ENCODE data around the gene P2RX6. TPM values are rescaled to one million over a fixed set of nuclear protein-coding genes. Genes with fewer than 3 reads are reported as not detected.

Gene P2RX6
- total and polyA plus RNA-seq, 7 experiments from 2014 or later = 0.15 to 1.7 (median 0.65) TPM; not detected in 1

- Histone ChIP-seq H3K4me3 (ENCODE audit: low read length) (no peak overlapping the region), H3K27me3 (ENCODE audit: control insufficient read depth in 2 of 2, insufficient read depth in 2 of 2, low read length in 2 of 2) (no peaks in the 10 kb centered on the region), H3K36me3 (ENCODE audit: control insufficient read depth in 2 of 3, insufficient read depth in 3 of 3, low read length in 3 of 3) (peaks cover 0 to 86% (median 10%) of the 10 kb centered on the region in 3 experiments), H3K27ac (ENCODE audit: low read depth, low read length) (no peak overlapping the region), H3K4me1 (ENCODE audit: control insufficient read depth in 2 of 2, insufficient read depth in 2 of 2, low read length in 2 of 2) (peaks cover 12 to 14% of the 10 kb centered on the region in 2 donors), H3K9me3 (ENCODE audit: control insufficient read depth in 2 of 3, low read length in 3 of 3) (no peaks in the 10 kb centered on the region)
- Mint-ChIP-seq H3K27me3 (no peaks in the 10 kb centered on the region), H3K36me3 (peaks cover 0 to 4% (median 2%) of the 10 kb centered on the region in 5 donors), H3K27ac (peak overlapping the region in 4 of 9 donors; percentile 14 to 50 (median 30)), H3K9me3 (peaks cover 0 to 4% (median 0%) of the 10 kb centered on the region in 11 donors), H3K4me3 (no peak overlapping the region), H3K4me1 (peaks cover 7 to 25% (median 11%) of the 10 kb centered on the region in 7 donors)
- ChIA-PET POLR2A (interaction anchor here (1.0 kb wide), 1 partner anchor 14 kb away, joined by 3 read pairs; the partner anchor contains the start of gene LZTR1), CTCF (no interaction called here)
- intact Hi-C loops (cut with micrococcal nuclease) = no loop called here
- no peak for ATAC-seq
- DNase-seq = no peak
Measured at GRCh38 chr22:20996598-20997535, 18.1 kb upstream of the P2RX6 start.

DNA sequence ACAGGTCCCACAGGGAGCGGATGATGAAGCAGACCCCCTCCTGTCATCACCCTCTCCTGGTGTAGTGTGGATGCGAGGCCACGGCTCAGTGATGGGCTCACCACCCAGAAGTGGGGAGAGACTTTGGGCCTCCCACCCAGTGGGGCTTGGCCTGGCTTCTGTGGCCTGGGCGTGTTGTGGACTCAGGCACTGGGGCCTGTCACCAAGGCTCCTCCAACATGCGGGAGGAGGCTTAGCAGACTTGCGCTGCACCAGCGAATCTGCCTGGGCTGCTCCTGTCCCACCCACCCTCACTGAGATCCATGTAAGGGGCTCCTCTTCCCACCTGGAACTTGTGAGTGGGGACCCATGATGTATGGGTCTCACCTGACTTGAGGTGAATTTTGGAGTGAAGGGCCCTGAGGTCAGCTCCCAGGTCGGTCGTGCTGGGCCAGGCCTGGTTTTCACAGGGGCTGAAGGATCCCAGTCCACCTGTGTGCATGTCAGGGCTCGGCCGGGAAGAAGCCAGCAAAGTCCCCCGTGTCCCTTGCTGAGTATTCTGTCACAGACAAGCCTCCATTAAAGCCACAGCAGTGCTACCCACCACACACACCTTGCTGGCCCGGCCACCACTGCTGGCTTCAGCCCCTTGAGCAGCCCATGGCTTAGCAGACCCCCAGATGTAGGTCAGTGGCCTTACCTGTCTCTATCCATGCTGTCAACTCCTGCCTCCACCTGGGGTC, 17.3 kb upstream of the P2RX6 start:
- Mint-ChIP-seq H3K4me3 (no peak overlapping the region), H3K27me3 (no peaks in the 10 kb centered on the region), H3K4me1 (peaks cover 9 to 26% (median 11%) of the 10 kb centered on the region in 7 donors), H3K9me3 (peaks cover 0 to 4% (median 0%) of the 10 kb centered on the region in 11 donors), H3K27ac (peak overlapping the region in 1 of 9 donors; percentile 72), H3K36me3 (peaks cover 0 to 4% (median 2%) of the 10 kb centered on the region in 5 donors)
- Histone ChIP-seq H3K4me3 (ENCODE audit: low read length) (no peak overlapping the region), H3K36me3 (ENCODE audit: control insufficient read depth in 2 of 3, insufficient read depth in 3 of 3, low read length in 3 of 3) (peaks cover 0 to 78% (median 3%) of the 10 kb centered on the region in 3 experiments), H3K27me3 (ENCODE audit: control insufficient read depth in 2 of 2, insufficient read depth in 2 of 2, low read length in 2 of 2) (no peaks in the 10 kb centered on the region), H3K4me1 (ENCODE audit: control insufficient read depth in 2 of 2, insufficient read depth in 2 of 2, low read length in 2 of 2) (peaks cover 14% of the 10 kb centered on the region in 2 donors), H3K27ac (ENCODE audit: low read depth, low read length) (no peak overlapping the region), H3K9me3 (ENCODE audit: control insufficient read depth in 2 of 3, low read length in 3 of 3) (no peaks in the 10 kb centered on the region)
- CTCF ChIA-PET = no interaction called here
- intact Hi-C loops (cut with micrococcal nuclease) = no loop called here
- DNase-seq (no peak), ATAC-seq (no peak)
- POLR2A ChIA-PET = interaction anchor here (1.0 kb wide), 1 partner anchor 15 kb away, joined by 3 read pairs; the partner anchor contains the start of gene LZTR1

- intact Hi-C loops (cut with micrococcal nuclease) = no loop called here
- Histone ChIP-seq H3K4me3 (ENCODE audit: low read length) (no peak overlapping the region), H3K36me3 (ENCODE audit: control insufficient read depth in 2 of 3, insufficient read depth in 3 of 3, low read length in 3 of 3) (peaks cover 0 to 68% (median 3%) of the 10 kb centered on the region in 3 experiments), H3K27ac (ENCODE audit: low read depth, low read length) (peak overlapping the region; percentile 17), H3K9me3 (ENCODE audit: control insufficient read depth in 2 of 3, low read length in 3 of 3) (no peaks in the 10 kb centered on the region), H3K4me1 (ENCODE audit: control insufficient read depth in 2 of 2, insufficient read depth in 2 of 2, low read length in 2 of 2) (peaks cover 24% of the 10 kb centered on the region in 2 donors), H3K27me3 (ENCODE audit: control insufficient read depth in 2 of 2, insufficient read depth in 2 of 2, low read length in 2 of 2) (no peaks in the 10 kb centered on the region)
- ChIA-PET POLR2A (interaction anchor here (0.5 to 1.3 kb wide), 6 partner anchors 8 to 1217 kb away, joined by 3 to 5 read pairs (median 3); partner anchors contain the start of gene LZTR1), CTCF (interaction anchor here (0.6 to 1.2 kb wide), 3 partner anchors 15 to 84 kb away, joined by 3 read pairs; no protein-coding TSS in a partner anchor)
- Mint-ChIP-seq H3K27ac (peak overlapping the region in 8 of 9 donors; percentile 6 to 83 (median 64)), H3K4me3 (peak overlapping the region in 7 of 10 donors; percentile 13 to 45 (median 38)), H3K9me3 (peaks cover 0 to 4% (median 0%) of the 10 kb centered on the region in 11 donors), H3K36me3 (peaks cover 0 to 4% (median 4%) of the 10 kb centered on the region in 5 donors), H3K4me1 (peaks cover 14 to 34% (median 20%) of the 10 kb centered on the region in 7 donors), H3K27me3 (no peaks in the 10 kb centered on the region)
- ATAC-seq (no peak), DNase-seq (no peak)
Measured at GRCh38 chr22:20998411-20999336, 16.3 kb upstream of the P2RX6 start.

DNA sequence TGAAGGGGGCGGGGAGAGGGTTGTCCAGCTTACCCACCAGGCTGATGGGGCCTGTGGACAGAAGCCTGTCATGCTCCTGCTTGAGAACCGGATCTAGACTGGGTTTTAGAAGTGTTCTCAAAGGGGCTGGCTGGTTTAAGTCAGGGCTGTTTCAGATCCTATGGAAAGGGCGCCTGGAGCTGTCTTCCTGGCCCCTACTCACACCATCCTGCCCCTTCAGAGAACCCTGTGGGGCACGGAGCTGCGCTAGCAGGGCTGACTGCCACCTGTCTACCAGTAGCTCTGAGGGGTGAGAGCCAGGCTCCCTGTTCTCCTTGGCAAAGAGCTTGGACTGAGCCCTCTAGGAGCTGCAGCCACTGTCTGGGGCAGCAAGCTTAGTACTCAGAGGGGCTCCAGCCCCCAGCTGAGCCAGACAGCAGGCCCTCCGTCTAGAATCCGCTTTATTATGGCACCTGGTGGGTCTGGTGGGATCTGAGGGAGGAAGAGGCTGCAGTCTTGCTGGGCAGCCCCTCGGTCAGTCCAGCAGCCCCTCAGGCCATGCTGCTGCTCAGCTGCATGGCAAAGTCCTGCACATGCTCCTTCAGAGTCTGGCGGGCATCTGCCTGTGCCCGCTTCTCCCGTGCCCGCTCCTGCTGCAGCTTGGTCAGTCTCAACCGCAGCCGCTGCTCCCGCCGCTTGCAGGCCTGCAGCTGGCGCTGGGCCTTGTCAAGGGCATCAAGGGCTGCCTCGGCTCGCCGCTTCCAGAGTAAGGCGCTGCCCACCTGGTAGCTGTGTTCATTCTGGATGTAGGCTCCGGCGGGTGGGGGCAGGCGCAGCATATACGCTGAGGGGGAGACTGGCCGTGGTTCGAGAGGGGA, 15.4 kb upstream of the P2RX6 start:
- peak overlapping the region in 6 of 10 donors; percentile 94 to 98 (median 96) for H3K4me3 Mint-ChIP-seq
- H3K36me3 ChIP-seq (ENCODE audit: control insufficient read depth in 2 of 3, insufficient read depth in 3 of 3, low read length in 3 of 3) = peaks cover 0 to 60% (median 3%) of the 10 kb centered on the region in 3 experiments
- peaks cover 14 to 36% (median 20%) of the 10 kb centered on the region in 7 donors for H3K4me1 Mint-ChIP-seq
- intact Hi-C loops (cut with micrococcal nuclease) = loop anchor here (2.0 to 10.0 kb wide), 7 partner anchors 17 to 1877 kb away; partner anchors contain the start of genes DGCR2 (in 1 of the 2), HIRA (in 1 of the 2), LZTR1 (in 1 of the 2) and MRPL40 (in 1 of the 2)
- peak overlapping the region; percentile 94 for H3K27ac ChIP-seq (ENCODE audit: low read depth, low read length)
- H3K27me3 Mint-ChIP-seq = no peaks in the 10 kb centered on the region
- H3K27ac Mint-ChIP-seq = peak overlapping the region in 8 of 9 donors; percentile 55 to 99 (median 98)
- peak overlapping the region; percentile 79 for H3K4me3 ChIP-seq (ENCODE audit: low read length)
- POLR2A ChIA-PET = interaction anchor here (0.6 to 4.4 kb wide), 8 partner anchors 9 to 1216 kb away, joined by 3 to 21 read pairs (median 4); partner anchors contain the start of gene LZTR1
- H3K9me3 Mint-ChIP-seq = peaks cover 0 to 4% (median 0%) of the 10 kb centered on the region in 11 donors
- peaks cover 0 to 4% (median 4%) of the 10 kb centered on the region in 5 donors for H3K36me3 Mint-ChIP-seq
- peaks cover 24 to 26% of the 10 kb centered on the region in 2 donors for H3K4me1 ChIP-seq (ENCODE audit: control insufficient read depth in 2 of 2, insufficient read depth in 2 of 2, low read length in 2 of 2)
- no peaks in the 10 kb centered on the region for H3K27me3 ChIP-seq (ENCODE audit: control insufficient read depth in 2 of 2, insufficient read depth in 2 of 2, low read length in 2 of 2)
- DNase-seq (no peak), ATAC-seq (no peak)
- H3K9me3 ChIP-seq (ENCODE audit: control insufficient read depth in 2 of 3, low read length in 3 of 3) = no peaks in the 10 kb centered on the region
- CTCF ChIA-PET = interaction anchor here (0.9 to 1.2 kb wide), 3 partner anchors 14 to 84 kb away, joined by 3 read pairs; no protein-coding TSS in a partner anchor
